Endothelial cell of umbilical vein (primary cell): ENCODE results near the gene ATP8A1.
"Not testable (repeated sequence)": the region's sequence is repeated elsewhere in the genome, so short reads cannot be mapped to it uniquely, and the experiment has no call there.

Experiments
- CTCF ChIP-seq, 2 donors: IDR thresholded peaks; 1 replicate in 1 of 2; 2 replicates in 1 of 2; pipeline ENCODE4 v1.5.1; 2011; ENCODE audit warnings: low read length in 2 of 2, mild to moderate bottlenecking in 2 of 2, moderate library complexity in 2 of 2, control low read depth in 1 of 2, inconsistent platforms in 1 of 2, low read depth in 1 of 2; ENCODE audit not compliant: insufficient read depth in 1 of 2; ENCODE audit errors: extremely low read depth in 1 of 2
- EZH2 ChIP-seq: IDR thresholded peaks from 2 replicates; pipeline ENCODE4 v1.6.1; 2012; ENCODE audit warnings: borderline replicate concordance, low read depth, mild to moderate bottlenecking, moderate library complexity, low read length, inconsistent platforms; ENCODE audit not compliant: severe bottlenecking
- FOS ChIP-seq: IDR thresholded peaks from 2 replicates; pipeline ENCODE4 v1.6.1; 2011; ENCODE audit warnings: mild to moderate bottlenecking, low read length, moderate library complexity, borderline replicate concordance; ENCODE audit not compliant: insufficient read depth
- JUN ChIP-seq: IDR thresholded peaks from 2 replicates; pipeline ENCODE4 v1.6.1; 2011; ENCODE audit warnings: borderline replicate concordance, low read depth; ENCODE audit not compliant: insufficient read length, insufficient read depth
- MYC ChIP-seq: IDR thresholded peaks from one replicate; pipeline ENCODE4 v1.6.1; 2011; ENCODE audit warnings: mild to moderate bottlenecking, low read depth, low read length
- POLR2A ChIP-seq: IDR thresholded peaks from 2 replicates; pipeline ENCODE4 v1.6.1; 2012; ENCODE audit warnings: low read depth, mild to moderate bottlenecking, control low read depth, low read length
- POLR2AphosphoS5 ChIP-seq: IDR thresholded peaks from 2 replicates; pipeline ENCODE4 v1.6.1; 2012; ENCODE audit warnings: low read depth, mild to moderate bottlenecking, control low read depth, low read length, moderate library complexity; ENCODE audit not compliant: insufficient read depth

- not testable (repeated sequence) for TF ChIP-seq CTCF (IDR thresholded peaks at IDR 0.05; ENCODE audit: extremely low read depth in 1 of 2, insufficient read depth in 1 of 2, low read depth in 1 of 2, low read length in 2 of 2); POLR2A; FOS; POLR2AphosphoS5; JUN; EZH2; MYC
These were observed 170.7 kb downstream of the ATP8A1 start for GRCh38 chr4:42486156-42486555.
